AG04449 (cell line): ENCODE measurements around the gene TULP3.

Source experiments
- CTCF ChIA-PET: fragments of 350-600 bp; formaldehyde crosslinking; extraction: SDS; loops from one replicate; lab custom pipeline; 2021; ENCODE audit warnings: antibody characterized with exemption; lab: Yijun Ruan, JAX
- POLR2A ChIA-PET: fragments of 400-600, 350-600 bp; formaldehyde crosslinking; extraction: SDS; loops from one replicate; lab custom pipeline; 2020; ENCODE audit warnings: antibody characterized with exemption, inconsistent platforms; lab: Yijun Ruan, JAX
- DNase-seq: peaks from one replicate; pipeline ENCODE4 v3.0.0-alpha.2; 2010; ENCODE audit warnings: low read depth, low spot score
- H3K4me3 ChIP-seq: 2 replicates; pipeline ENCODE4 v1.5.1; 2011; ENCODE audit warnings: low read depth, mild to moderate bottlenecking, control low read depth, low read length
- CTCF ChIP-seq: IDR thresholded peaks from one replicate; pipeline ENCODE4 v1.5.1; 2011; ENCODE audit warnings: mild to moderate bottlenecking, moderate library complexity, low read length, control low read depth, inconsistent platforms; ENCODE audit not compliant: insufficient read depth; ENCODE audit errors: missing control alignments

The TULP3 gene

GRCh38 chr12:2958432-2959191 lies 67.9 kb downstream of the TULP3 start:
- ChIA-PET POLR2A (interaction anchor here (0.7 to 1.5 kb wide), 3 partner anchors 11 to 81 kb away, joined by 3 to 4 read pairs (median 3); no protein-coding TSS in a partner anchor), CTCF (interaction anchor here (1.3 to 2.0 kb wide), 2 partner anchors 11 to 14 kb away, joined by 5 to 9 read pairs; no protein-coding TSS in a partner anchor)
- DNase-seq, result no peak
- no peak for TF ChIP-seq CTCF
- H3K4me3 ChIP-seq, result peak overlapping the region; percentile 80

- H3K4me3 ChIP-seq, result peak within 1 kb of the TSS; percentile 80
- no peak for TF ChIP-seq CTCF
- POLR2A ChIA-PET, result interaction anchor here (1.0 to 1.5 kb wide), 2 partner anchors 68 to 81 kb away, joined by 3 to 4 read pairs; no protein-coding TSS in a partner anchor
- DNase-seq, result no peak
- CTCF ChIA-PET, result interaction anchor here (1.3 kb wide), 1 partner anchor 15 kb away, joined by 5 read pairs; no protein-coding TSS in a partner anchor
Measured at GRCh38 chr12:2959192-2959504, 68.5 kb downstream of the TULP3 start, which contains the start of gene TEAD4. TSS of gene TEAD4 (plus strand) at chr12:2959397.

GRCh38 chr12:2959505-2960389 lies 69.1 kb downstream of the TULP3 start:
- CTCF ChIA-PET, result interaction anchor here (1.3 kb wide), 1 partner anchor 18 kb away, joined by 3 read pairs; no protein-coding TSS in a partner anchor
- POLR2A ChIA-PET, result interaction anchor here (1.0 to 1.5 kb wide), 3 partner anchors 17 to 80 kb away, joined by 3 to 4 read pairs (median 3); no protein-coding TSS in a partner anchor

GRCh38 chr12:2960390-2960956 lies 69.8 kb downstream of the TULP3 start:
- POLR2A ChIA-PET, result interaction anchor here (1.0 to 1.4 kb wide), 2 partner anchors 17 to 75 kb away, joined by 3 to 6 read pairs; no protein-coding TSS in a partner anchor
- H3K4me3 ChIP-seq, result peak overlapping the region; percentile 80
- CTCF ChIA-PET, result interaction anchor here (0.8 to 1.3 kb wide), 4 partner anchors 12 to 74 kb away, joined by 3 read pairs; no protein-coding TSS in a partner anchor
- TF ChIP-seq CTCF, result no peak
- DNase-seq, result no peak

More at GRCh38 chr12:2959505-2960389, 69.1 kb downstream of the TULP3 start:
- TF ChIP-seq CTCF, result no peak
- no peak for DNase-seq
- H3K4me3 ChIP-seq, result peak overlapping the region; percentile 80

GRCh38 chr12:2960996-2961616 lies 70.4 kb downstream of the TULP3 start:
- TF ChIP-seq CTCF, result no peak
- DNase-seq, result no peak
- ChIA-PET POLR2A (interaction anchor here (1.0 to 1.4 kb wide), 2 partner anchors 16 to 76 kb away, joined by 3 to 6 read pairs; no protein-coding TSS in a partner anchor), CTCF (interaction anchor here (0.7 to 1.3 kb wide), 7 partner anchors 10 to 78 kb away, joined by 3 to 4 read pairs (median 3); no protein-coding TSS in a partner anchor)
- peak overlapping the region; percentile 80 for H3K4me3 ChIP-seq
